GM12873 (cell line): ENCODE measurements around the gene TGFBR3.

Experiments used
- TF ChIP-seq, protein P1 (sequence below): IDR thresholded peaks from 2 replicates; pipeline ENCODE4 v1.5.1; 2012; ENCODE audit warnings: low read depth, mild to moderate bottlenecking, moderate library complexity, low read length, control low read depth; ENCODE audit not compliant: insufficient read depth; ENCODE audit errors: missing control alignments

TGFBR3 gene

DNA sequence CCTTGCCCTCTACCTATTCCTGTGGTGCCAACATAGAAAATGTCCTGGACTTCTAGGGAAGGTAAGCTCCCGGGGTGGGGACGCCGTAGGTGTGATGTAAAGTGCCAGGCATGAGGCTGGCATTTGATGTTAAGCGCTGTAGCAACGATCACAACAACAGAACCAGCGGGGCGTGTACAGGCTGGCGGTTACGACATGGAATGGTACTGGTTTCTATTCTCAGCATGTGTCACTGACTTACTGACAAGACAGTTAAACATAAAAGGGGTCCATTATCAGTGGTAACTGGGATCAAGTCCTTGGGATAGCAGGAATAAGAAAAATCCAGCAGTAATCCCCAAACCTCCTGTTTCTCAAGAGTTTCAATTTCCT lies 58.9 kb downstream of the TGFBR3 start:
- TF ChIP-seq, protein P1, sequence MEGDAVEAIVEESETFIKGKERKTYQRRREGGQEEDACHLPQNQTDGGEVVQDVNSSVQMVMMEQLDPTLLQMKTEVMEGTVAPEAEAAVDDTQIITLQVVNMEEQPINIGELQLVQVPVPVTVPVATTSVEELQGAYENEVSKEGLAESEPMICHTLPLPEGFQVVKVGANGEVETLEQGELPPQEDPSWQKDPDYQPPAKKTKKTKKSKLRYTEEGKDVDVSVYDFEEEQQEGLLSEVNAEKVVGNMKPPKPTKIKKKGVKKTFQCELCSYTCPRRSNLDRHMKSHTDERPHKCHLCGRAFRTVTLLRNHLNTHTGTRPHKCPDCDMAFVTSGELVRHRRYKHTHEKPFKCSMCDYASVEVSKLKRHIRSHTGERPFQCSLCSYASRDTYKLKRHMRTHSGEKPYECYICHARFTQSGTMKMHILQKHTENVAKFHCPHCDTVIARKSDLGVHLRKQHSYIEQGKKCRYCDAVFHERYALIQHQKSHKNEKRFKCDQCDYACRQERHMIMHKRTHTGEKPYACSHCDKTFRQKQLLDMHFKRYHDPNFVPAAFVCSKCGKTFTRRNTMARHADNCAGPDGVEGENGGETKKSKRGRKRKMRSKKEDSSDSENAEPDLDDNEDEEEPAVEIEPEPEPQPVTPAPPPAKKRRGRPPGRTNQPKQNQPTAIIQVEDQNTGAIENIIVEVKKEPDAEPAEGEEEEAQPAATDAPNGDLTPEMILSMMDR, result no peak

DNA sequence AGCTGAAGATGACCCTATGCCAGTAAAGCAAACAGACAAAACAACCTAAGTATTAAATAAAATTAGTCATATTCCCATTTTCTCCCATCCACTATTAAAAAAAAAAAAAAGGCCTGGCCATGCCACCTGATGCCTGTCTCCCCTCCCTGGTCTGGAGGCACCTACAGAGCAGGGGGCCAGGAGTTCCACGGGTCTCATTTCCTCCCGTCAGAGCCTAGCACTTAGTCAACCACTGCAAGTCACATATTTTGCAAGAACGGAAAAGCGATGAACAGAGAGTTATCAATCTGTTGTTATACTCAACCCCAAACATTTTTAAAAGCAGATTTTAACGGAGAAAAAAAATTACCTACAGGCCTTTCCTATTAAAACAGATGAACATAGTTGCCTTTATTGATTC lies 59.3 kb downstream of the TGFBR3 start:
- TF ChIP-seq, protein P1, result no peak

DNA sequence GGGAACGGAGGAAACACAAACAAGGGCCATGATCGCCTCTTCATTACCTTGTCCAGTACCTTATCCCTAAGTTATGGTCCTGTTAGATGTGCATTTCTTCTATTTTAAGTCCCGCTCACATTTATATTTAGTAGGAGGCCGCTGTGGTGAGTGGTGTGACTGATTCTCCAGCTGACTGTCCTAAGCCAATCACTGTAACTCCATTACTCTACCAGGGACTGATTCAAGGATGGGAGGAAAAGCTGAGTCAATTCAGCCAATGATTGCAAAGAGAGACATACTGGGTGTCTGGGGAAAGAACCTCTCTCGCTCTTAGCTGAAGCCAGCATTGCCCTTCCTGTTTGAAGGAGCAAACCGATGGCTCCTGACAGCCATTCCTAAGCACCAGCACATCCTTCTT lies 59.7 kb downstream of the TGFBR3 start:
- TF ChIP-seq, protein P1, result no peak

DNA sequence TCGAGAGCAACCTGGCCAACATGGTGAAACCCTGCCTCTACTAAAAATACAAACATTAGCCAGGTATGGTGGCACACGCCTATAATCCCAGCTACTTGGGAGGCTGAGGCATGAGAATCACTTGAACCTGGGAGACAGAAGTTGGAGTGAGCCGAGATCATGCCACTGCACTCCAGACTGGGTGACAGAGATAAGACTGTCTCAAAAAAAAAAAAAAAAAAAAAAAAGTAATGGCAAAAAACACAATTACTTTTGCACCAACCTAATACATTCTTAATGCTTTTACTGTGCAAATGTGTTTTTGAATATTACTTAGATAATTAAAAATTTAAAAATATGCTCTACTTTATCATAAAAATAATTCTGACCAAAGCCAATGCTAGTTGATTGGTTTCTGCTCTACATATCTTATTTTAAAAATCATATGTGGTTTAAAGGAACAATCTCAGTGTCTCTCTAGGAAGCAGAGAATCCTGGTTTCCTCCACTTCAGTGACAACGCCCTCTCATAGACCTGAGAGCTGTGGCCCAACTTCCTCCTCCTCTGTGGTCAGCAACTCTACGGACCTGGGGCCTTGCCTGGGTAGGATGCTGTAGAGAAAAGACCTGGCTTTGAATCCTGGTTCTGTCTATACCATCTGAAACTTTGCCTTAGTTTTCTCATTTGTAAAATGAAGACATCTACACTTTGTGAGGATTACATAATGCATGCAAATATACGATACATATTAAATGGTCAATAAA lies 64.7 kb downstream of the TGFBR3 start:
- TF ChIP-seq, protein P1, result no peak

DNA sequence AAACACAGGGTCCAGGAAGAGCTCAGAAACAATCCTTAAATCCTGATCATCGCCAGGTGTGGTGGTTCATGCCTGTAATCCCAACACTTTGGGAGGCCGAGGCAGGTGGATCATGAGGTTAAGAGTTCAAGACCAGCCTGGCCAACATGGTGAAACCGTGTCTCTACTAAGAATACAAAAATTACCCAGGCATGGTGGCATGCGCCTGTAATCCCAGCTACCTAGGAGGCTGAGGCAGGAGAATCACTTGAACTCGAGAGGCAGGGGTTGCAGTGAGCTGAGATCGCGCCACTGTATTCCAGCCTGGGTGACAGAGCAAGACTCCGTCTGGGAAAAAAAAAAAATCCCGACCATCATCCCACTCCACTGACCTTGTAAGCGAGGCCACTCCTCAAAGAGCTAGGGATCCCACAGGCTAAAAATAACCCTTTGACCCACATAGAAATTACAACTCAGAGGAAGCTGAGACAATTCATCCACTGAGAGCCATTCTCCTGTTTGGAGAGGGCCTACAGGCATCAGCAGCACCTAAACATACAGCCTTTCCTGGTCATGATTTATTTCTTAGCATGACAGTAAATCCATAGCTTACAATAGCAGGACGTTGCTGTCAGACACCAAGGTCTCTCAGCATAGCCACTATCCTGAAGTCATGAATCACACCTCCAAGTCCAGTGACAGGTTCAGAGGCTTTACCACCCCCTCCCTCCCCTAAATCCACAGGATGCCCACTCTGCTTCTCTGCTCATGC lies 66.7 kb downstream of the TGFBR3 start:
- TF ChIP-seq, protein P1, result no peak

DNA sequence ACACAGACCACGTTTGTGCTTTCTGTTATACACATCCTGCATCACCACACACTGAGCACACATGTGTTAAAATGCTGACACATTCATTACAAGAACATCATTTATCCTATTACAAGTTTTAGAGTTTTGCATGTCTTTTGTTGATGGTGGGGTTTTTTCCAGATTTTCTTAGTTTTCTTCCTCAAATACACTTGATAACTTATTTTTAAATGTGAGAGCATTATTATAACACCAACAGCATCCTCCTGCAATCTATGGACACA lies 67.3 kb downstream of the TGFBR3 start:
- TF ChIP-seq, protein P1, result no peak

DNA sequence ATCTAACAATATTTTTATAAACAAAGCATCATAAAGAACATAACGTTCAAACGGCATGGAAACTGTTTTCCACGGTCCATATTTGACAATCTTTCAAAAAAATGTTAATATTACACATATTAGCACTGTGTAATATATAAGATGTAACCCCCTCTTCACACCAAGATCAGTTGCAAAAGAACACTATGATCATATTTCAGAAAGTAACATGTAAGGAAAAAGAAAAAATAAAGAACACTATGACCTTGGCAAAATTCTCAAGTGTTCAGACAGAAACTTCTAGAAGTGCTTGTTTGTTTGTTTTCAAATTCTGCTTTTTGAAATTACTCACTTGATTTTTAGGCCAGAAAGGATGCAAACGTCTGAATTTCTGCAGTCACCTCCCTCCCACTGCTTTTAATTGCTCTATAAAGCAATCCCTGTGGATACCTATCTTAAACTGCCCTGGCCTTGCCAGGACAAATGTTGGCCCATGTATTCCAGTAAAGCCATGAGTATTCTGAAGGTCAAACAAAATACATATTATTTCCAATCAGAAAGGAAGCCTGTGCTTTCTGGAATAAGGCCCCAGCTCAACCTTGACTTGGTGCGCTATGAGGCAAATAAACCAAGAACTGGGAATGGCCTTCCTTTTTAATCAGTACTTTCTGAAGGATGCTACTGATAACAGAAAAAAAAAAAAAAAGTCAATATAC lies 68.6 kb downstream of the TGFBR3 start:
- TF ChIP-seq, protein P1, result no peak
